SK-N-SH (cell line): ENCODE measurements around the gene STT3A. TPM values are rescaled to one million over a fixed set of nuclear protein-coding genes. Genes with fewer than 3 reads are reported as not detected.

Source experiments
- CTCF ChIA-PET: fragments of 300-600, 350-600 bp; formaldehyde crosslinking; extraction: SDS; loops from one replicate; lab custom pipeline; 2021; lab: Yijun Ruan, JAX
- POLR2A ChIA-PET: fragments of 350-600 bp; sonication (Branson Sonifier 250); formaldehyde crosslinking; extraction: SDS; loops from one replicate; lab custom pipeline; 2020; ENCODE audit warnings: antibody characterized with exemption, inconsistent platforms; lab: Yijun Ruan, JAX
- DNase-seq: peaks from one replicate; pipeline ENCODE4 v3.0.0; 2012
- H2AFZ ChIP-seq: fragments of 200-600 bp; sonication (generic); 2 replicates; pipeline ENCODE4 v1.8.1; 2016; ENCODE audit warnings: antibody characterized with exemption, mild to moderate bottlenecking, low read depth
- H3F3A ChIP-seq: fragments of 200-600 bp; sonication (generic); replicated peaks from 2 replicates; pipeline ENCODE3; 2016; ENCODE audit warnings: antibody characterized with exemption, mild to moderate bottlenecking; ENCODE audit not compliant: insufficient read depth
- H3K27ac ChIP-seq, 2 experiments: fragments of 200-500 bp in 1 of 2; fragments of 200-600 bp in 1 of 2; sonication (Bioruptor generic) in 1 of 2; sonication (generic), shearing (Covaris generic) in 1 of 2; 2 replicates each; pipeline versions ENCODE4 v1.5.1 to v1.6.1; 2014 to 2016; ENCODE audit warnings: low read depth in 2 of 2, inconsistent platforms in 1 of 2, low read length in 1 of 2, mild to moderate bottlenecking in 1 of 2, mixed read lengths in 1 of 2
- H3K27me3 ChIP-seq: fragments of 200-600 bp; sonication (generic), shearing (Covaris generic); 2 replicates; pipeline ENCODE4 v1.6.1; 2016; ENCODE audit warnings: mixed run types; ENCODE audit not compliant: insufficient read depth
- H3K36me3 ChIP-seq, 2 experiments: fragments of 200-500 bp in 1 of 2; fragments of 200-600 bp in 1 of 2; sonication (Bioruptor generic) in 1 of 2; sonication (generic) in 1 of 2; replicated peaks in 1 of 2; 2 replicates each; pipeline versions ENCODE3 to v1.5.1; 2014 to 2016; ENCODE audit warnings: low read length in 1 of 2, mild to moderate bottlenecking in 1 of 2; ENCODE audit not compliant: insufficient read depth in 2 of 2, control insufficient read depth in 1 of 2
- H3K4me1 ChIP-seq, 2 experiments: fragments of 200-500 bp in 1 of 2; fragments of 200-600 bp in 1 of 2; sonication (Bioruptor generic) in 1 of 2; sonication (generic), shearing (Covaris generic) in 1 of 2; 2 replicates each; pipeline versions ENCODE4 v1.5.1 to v1.6.1; 2014 to 2016; ENCODE audit warnings: low read depth in 1 of 2, low read length in 1 of 2, mixed run types in 1 of 2; ENCODE audit not compliant: insufficient read depth in 2 of 2, control insufficient read depth in 1 of 2
- H3K4me2 ChIP-seq: fragments of 200-600 bp; sonication (generic), shearing (Covaris generic); 2 replicates; pipeline ENCODE4 v1.6.1; 2017; ENCODE audit warnings: mixed run types
- H3K4me3 ChIP-seq, 2 experiments: fragments of 200-500 bp in 1 of 2; fragments of 200-600 bp in 1 of 2; sonication (Bioruptor generic) in 1 of 2; sonication (generic), shearing (Covaris generic) in 1 of 2; 2 replicates each; pipeline versions ENCODE4 v1.5.1 to v1.8.1; 2014 to 2016; ENCODE audit warnings: low read depth in 2 of 2, inconsistent platforms in 1 of 2, low read length in 1 of 2, mild to moderate bottlenecking in 1 of 2, mixed read lengths in 1 of 2, moderate library complexity in 1 of 2
- H3K79me2 ChIP-seq: fragments of 200-600 bp; sonication (generic); 2 replicates; pipeline ENCODE4 v1.8.1; 2017; ENCODE audit warnings: mild to moderate bottlenecking; ENCODE audit not compliant: insufficient read depth
- H3K9ac ChIP-seq: fragments of 200-600 bp; sonication (generic); 2 replicates; pipeline ENCODE4 v1.6.1; 2017; ENCODE audit warnings: mixed run types
- H3K9me2 ChIP-seq: fragments of 200-600 bp; sonication (generic); 2 replicates; pipeline ENCODE4 v1.6.1; 2017; ENCODE audit warnings: mixed run types
- H3K9me3 ChIP-seq: fragments of 200-600 bp; sonication (generic); 2 replicates; pipeline ENCODE4 v1.6.1; 2017; ENCODE audit warnings: mixed run types, mild to moderate bottlenecking, moderate library complexity
- H4K20me1 ChIP-seq: fragments of 200-600 bp; sonication (generic); 2 replicates; pipeline ENCODE4 v1.6.1; 2017; ENCODE audit warnings: mild to moderate bottlenecking, mixed run types; ENCODE audit not compliant: insufficient read depth
- CHD2 ChIP-seq: fragments of 150-350 bp; IDR thresholded peaks from 2 replicates; pipeline ENCODE4 v1.6.1; 2018; ENCODE audit warnings: low read length; ENCODE audit not compliant: partially characterized antibody
- CTCF ChIP-seq: fragments of 200-600 bp; sonication (generic); IDR thresholded peaks from 2 replicates; pipeline ENCODE4 v1.6.1; 2017; ENCODE audit warnings: antibody characterized with exemption, mild to moderate bottlenecking, moderate library complexity
- ELF1 ChIP-seq: IDR thresholded peaks from 2 replicates; pipeline ENCODE4 v1.4.0; 2012
- EP300 ChIP-seq, 2 experiments: IDR thresholded peaks; 2 replicates each; pipeline versions ENCODE4 v1.4.0 to v1.6.1; 2012; ENCODE audit warnings: borderline replicate concordance in 1 of 2, low read depth in 1 of 2, low read length in 1 of 2
- EZH2phosphoT487 ChIP-seq: fragments of 200-600 bp; sonication (generic); IDR thresholded peaks from 2 replicates; pipeline ENCODE4 v1.6.1; 2017; ENCODE audit warnings: low read depth, mixed run types, mild to moderate bottlenecking, antibody characterized with exemption, moderate library complexity, borderline replicate concordance
- FOXJ3 ChIP-seq: sonication (generic); formaldehyde crosslinking; IDR thresholded peaks from 2 replicates; pipeline ENCODE4 v1.5.1; 2020; ENCODE audit warnings: mild to moderate bottlenecking, missing genetic modification reagents
- GABPA ChIP-seq: IDR thresholded peaks from 2 replicates; pipeline ENCODE4 v1.4.0; 2012; ENCODE audit warnings: low read depth, mild to moderate bottlenecking
- GATA2 ChIP-seq: sonication (generic); formaldehyde crosslinking; IDR thresholded peaks from 2 replicates; pipeline ENCODE4 v1.5.0; 2020; ENCODE audit warnings: mild to moderate bottlenecking, missing genetic modification reagents
- IRF3 ChIP-seq: fragments of 150-350 bp; IDR thresholded peaks from 2 replicates; pipeline ENCODE4 v1.6.1; 2016; ENCODE audit warnings: mild to moderate bottlenecking, low read depth, low read length
- JUND ChIP-seq: IDR thresholded peaks from 2 replicates; pipeline ENCODE4 v1.4.0; 2012
- MAX ChIP-seq: IDR thresholded peaks from 2 replicates; pipeline ENCODE4 v1.4.0; 2012; ENCODE audit warnings: low read depth
- MEF2A ChIP-seq: IDR thresholded peaks from 2 replicates; pipeline ENCODE4 v1.4.0; 2012; ENCODE audit warnings: low read depth, borderline replicate concordance
- NFIC ChIP-seq: IDR thresholded peaks from 2 replicates; pipeline ENCODE4 v1.4.0; 2012; ENCODE audit warnings: borderline replicate concordance
- NRF1 ChIP-seq: IDR thresholded peaks from 2 replicates; pipeline ENCODE4 v1.6.1; 2012; ENCODE audit warnings: low read depth, mild to moderate bottlenecking, low read length
- RAD21 ChIP-seq: IDR thresholded peaks from 2 replicates; pipeline ENCODE4 v1.6.1; 2012; ENCODE audit warnings: mild to moderate bottlenecking, low read length
- RCOR1 ChIP-seq: fragments of 150-350 bp; IDR thresholded peaks from 2 replicates; pipeline ENCODE4 v1.6.1; 2017; ENCODE audit warnings: antibody characterized with exemption, low read length
- RFX5 ChIP-seq: IDR thresholded peaks from 2 replicates; pipeline ENCODE4 v1.6.1; 2012; ENCODE audit warnings: mild to moderate bottlenecking, improper control_type of control experiment, low read length
- SIN3A ChIP-seq: IDR thresholded peaks from 2 replicates; pipeline ENCODE4 v1.6.1; 2012; ENCODE audit warnings: low read depth, mild to moderate bottlenecking, low read length, moderate library complexity, borderline replicate concordance
- SMC3 ChIP-seq: IDR thresholded peaks from 2 replicates; pipeline ENCODE4 v1.6.1; 2012; ENCODE audit warnings: low read depth, low read length, improper control_type of control experiment
- TAF1 ChIP-seq: IDR thresholded peaks from 2 replicates; pipeline ENCODE4 v1.6.1; 2012; ENCODE audit warnings: low read depth, mild to moderate bottlenecking, low read length, moderate library complexity, borderline replicate concordance
- TCF12 ChIP-seq: IDR thresholded peaks from 2 replicates; pipeline ENCODE4 v1.4.0; 2012
- USF1 ChIP-seq: IDR thresholded peaks from 2 replicates; pipeline ENCODE4 v1.4.0; 2012; ENCODE audit warnings: low read depth, borderline replicate concordance
- USF2 ChIP-seq: fragments of 150-350 bp; IDR thresholded peaks from 2 replicates; pipeline ENCODE4 v1.6.1; 2017; ENCODE audit warnings: antibody characterized with exemption, low read length, low read depth, borderline replicate concordance
- YY1 ChIP-seq: IDR thresholded peaks from 2 replicates; pipeline ENCODE4 v1.4.0; 2012; ENCODE audit warnings: low read depth, mild to moderate bottlenecking
- ZBTB33 ChIP-seq: IDR thresholded peaks from 2 replicates; pipeline ENCODE4 v1.4.0; 2012; ENCODE audit warnings: low read depth, borderline replicate concordance
- WGBS: methylation state at CpG from one replicate; pipeline ENCODE4 v1.1.6; 2017; ENCODE audit warnings: low lambda C conversion rate; 5-methylcytosine and 5-hydroxymethylcytosine counted together
- polyA plus RNA-seq, 3 experiments: library from polyadenylated mRNA; depleted of rRNA; stranded (reverse); fragments of >200 nt; gene quantifications; 2 replicates each; pipeline ENCODE4 v1.2.3, GENCODE V29; 2012

STT3A gene
- polyA plus RNA-seq (2012; rRNA removed): 101 and 156 TPM in 2 replicates
- polyA plus RNA-seq (2012; cell fraction: cytosol; rRNA removed): 89.0 and 114 TPM in 2 replicates
- 68.1 and 118 TPM in 2 replicates for polyA plus RNA-seq (2012; cell fraction: nucleus; rRNA removed)

- Histone ChIP-seq H3K9me3 (no peaks in the 10 kb centered on the region), H3F3A (peaks cover 15% of the 10 kb centered on the region), H3K27me3 (no peaks in the 10 kb centered on the region), H3K79me2 (peaks cover 61% of the 10 kb centered on the region), H3K4me3 (peak within 1 kb of the TSS; percentile 59 to 98), H3K9ac (peak within 1 kb of the TSS; percentile 96), H3K4me1 (peaks cover 2 to 14% of the 10 kb centered on the region in 2 experiments), H3K4me2 (peak within 1 kb of the TSS; percentile 83), H3K36me3 (peaks cover 13 to 25% of the 10 kb centered on the region in 2 experiments), H4K20me1 (no peaks in the 10 kb centered on the region; the same call in none of the 2 replicates), H3K9me2 (no peaks in the 10 kb centered on the region), H3K27ac (peak within 1 kb of the TSS; percentile 92 to 98), H2AFZ (peak within 1 kb of the TSS; percentile 80)
- ChIA-PET POLR2A (interaction anchor here (0.7 to 1.7 kb wide), 9 partner anchors 9 to 1013 kb away, joined by 3 to 13 read pairs (median 4); partner anchors contain the start of genes CHEK1, EI24, HYLS1 and MSANTD2), CTCF (interaction anchor here (0.7 to 1.2 kb wide), 2 partner anchors 295 to 741 kb away, joined by 3 read pairs; partner anchors contain the start of gene HYLS1)
- DNase-seq: peak; percentile 94
- under 1% methylated on average over 33 of the region's 55 CpGs for WGBS
- TF ChIP-seq TCF12 (no peak), SIN3A (peak; percentile 52; the same call in 1 of the 2 replicates), NFIC (peak; percentile 98), RFX5 (no peak), SMC3 (no peak), RAD21 (no peak), ELF1 (peak; percentile 69), USF2 (peak; percentile 79), GABPA (peak; percentile 79), CHD2 (peak; percentile 97), MEF2A (no peak), USF1 (peak; percentile 95), RCOR1 (no peak), GATA2 (no peak), FOXJ3 (CRISPR knock-in tag) (0 out of 2 replicates have a peak, but pooled peaks have one; percentile 12), EP300 (IDR thresholded peaks at IDR 0.05; ENCODE audit: borderline replicate concordance in 1 of 2, low read depth in 1 of 2, low read length in 1 of 2) (no peak; a peak in 1 of 4 replicates), IRF3 (peak; percentile 86), NRF1 (no peak), JUND (no peak), CTCF (no peak), YY1 (no peak; the same call in none of the 2 replicates), ZBTB33 (peak; percentile 71), EZH2phosphoT487 (no peak), TAF1 (peak; percentile 80), MAX (peak; percentile 87)
Observed at GRCh38 chr11:125592305-125593113, at the start of gene STT3A. STT3A (plus strand) TSS chr11:125592852; CDS start chr11:125595916, 3,064 bp downstream.
